Nucleus accumbens (tissue), 56 donors: ENCODE results near the gene TBX4.

Source experiments
- DNase-seq, 56 donors: peaks; one replicate each; lab custom pipeline; 2025; lab: John Stamatoyannopoulos, UW

TBX4 gene

DNA sequence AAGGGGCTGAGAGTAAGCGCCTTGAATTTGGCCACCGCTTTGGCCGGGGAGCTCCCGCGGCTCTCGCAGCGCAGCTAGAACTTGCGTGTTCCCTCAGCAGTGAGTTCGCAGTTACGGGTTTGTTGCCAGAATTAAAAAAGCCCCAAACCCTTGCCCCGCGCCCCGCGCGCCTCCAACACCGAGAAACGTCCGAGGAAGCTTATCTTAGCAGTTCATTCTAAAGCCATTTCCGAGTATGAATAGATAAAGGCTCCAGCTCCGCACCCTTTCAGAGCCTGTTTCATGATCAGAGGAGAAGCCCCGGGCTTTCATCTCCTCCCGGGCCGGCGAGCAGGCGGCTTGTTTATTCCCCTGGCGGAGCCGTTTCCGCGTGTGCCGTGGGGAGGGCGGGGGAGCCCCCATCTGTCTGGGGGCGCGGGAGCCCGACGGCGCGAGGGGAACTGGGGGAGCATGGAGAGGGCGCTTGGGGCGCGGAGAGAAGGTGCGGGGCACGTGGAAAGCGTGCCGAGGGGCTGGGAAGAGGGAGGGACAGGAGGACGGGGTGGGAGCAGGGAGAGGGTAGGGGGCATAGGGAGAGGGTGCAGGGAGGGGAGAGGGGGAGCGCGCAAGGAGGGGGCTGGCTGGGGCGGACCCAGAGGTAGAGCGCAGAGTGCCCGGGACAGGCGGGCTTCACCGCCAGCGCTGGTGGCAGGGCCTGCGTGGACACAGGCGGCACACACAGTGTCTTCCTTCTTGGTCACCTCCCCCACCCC lies 9.9 kb downstream of the TBX4 start:
- no peak for DNase-seq

DNA sequence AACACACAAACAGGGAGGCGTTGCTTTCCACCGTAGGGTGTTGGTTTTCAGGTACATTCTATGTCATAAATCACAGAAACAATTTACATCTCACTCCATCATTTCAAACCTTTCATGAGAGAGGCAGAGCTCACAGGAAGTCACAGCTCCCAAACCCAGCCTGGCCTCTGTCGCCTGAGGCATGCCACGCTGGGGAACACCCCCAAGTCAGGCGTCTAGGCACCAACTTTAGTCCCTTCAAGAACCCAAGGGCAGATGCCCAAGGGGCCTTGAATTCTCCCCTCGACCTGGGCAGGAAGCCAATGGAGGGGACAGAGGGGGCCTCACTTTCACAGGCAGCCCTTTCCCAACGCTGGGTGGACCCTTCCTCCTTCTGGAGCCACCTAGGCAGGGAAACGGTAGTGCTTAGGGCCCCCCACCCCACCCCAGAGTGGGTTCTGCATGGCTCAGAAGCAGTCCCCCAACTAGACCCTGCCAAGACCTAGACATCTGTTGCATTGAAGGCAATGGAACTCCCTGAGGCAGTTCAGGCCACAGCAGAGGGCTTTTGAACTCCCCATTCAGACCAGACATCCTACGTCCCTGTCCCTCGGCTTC lies 10.6 kb downstream of the TBX4 start:
- no peak for DNase-seq

DNA sequence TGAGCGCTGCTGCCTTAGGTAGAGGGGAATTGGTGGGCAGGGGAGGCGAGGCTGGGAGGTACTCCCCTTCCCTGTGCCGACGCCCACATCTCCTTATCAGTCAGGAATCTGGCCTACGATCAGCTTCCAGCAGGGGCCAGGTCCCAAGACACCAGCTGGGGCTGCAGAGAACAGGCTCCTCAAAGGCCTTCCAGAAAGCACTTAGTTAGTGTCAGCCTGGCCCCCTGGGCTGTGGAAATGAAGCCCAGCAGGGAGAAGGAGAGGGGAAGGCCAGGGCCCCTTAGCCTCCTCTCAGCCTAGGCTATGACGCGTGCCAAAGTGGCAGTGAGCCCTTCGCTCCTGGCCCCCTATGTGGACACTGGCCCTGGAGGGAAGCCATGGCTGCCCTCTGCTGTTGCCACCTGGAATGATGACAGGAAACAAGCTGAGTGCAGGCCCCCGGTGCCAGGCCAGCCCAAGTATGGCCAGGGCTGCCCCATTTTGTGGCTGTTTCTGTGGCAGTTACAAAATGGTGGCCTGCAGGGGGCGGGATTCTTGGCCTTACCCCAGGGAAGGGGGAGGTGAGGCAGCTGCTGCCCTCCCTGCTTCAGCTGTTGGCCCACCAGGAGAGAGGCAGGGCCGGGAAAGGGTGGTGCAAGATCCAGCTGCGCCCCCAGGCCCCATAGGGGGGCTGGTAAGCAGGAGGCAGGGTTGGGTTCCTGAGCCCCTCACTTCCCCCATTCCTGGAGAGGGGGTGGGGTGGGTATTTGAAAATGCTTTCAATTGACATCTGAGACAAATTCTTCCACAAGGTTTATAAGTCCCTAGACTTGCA lies 11.3 kb downstream of the TBX4 start:
- DNase-seq: no peak

DNA sequence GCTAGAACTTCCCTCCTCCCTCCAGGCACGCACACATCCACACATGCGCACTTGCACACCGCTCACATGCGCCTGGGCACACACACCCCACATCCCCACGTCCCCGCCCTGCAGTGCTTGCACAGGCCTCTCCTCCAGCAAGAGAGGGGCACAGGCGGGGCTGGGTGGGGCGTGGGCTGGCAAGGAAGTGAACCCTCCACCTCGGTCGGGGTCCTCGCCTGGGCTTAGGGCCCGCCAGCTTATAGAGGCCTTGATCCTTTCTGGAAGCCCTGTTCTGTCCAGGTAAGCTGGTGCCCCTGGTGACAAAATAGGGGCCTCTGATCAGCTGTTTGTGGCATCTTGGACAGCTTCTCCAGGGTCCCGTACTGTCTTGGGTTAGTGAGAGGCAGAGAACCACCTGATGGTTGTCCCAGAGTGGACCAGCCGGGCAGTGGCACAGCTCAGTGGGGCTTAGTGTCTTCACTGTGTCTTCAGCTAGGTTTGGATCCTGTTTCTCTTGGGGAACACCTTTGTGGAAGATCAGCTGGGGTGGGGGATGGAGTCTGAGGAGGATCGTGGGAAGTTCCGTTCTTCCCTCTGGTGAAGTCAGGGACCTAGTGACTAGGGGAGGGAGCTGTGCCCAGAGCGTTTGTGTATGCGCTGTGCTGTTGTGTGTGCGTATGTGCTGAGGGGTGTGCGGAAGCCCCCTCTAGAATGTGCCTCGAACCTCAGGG lies 12.1 kb downstream of the TBX4 start:
- no peak for DNase-seq

DNA sequence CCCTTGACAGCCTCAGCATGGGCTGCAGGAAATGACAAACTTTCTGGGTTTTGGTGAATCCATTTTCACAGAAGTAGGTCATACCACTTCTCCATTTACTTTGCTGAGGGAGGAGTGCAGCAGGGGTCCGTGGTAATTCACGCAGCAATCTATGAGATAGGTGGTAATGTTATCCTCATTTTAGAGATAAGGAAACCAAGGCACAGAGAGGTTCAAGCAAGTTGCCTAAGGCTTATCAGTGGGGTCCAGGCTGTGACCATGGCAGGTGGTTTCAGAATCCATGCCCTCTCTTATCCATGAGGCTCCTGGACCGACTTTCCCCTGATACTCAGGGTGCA lies 12.6 kb downstream of the TBX4 start:
- no peak for DNase-seq

DNA sequence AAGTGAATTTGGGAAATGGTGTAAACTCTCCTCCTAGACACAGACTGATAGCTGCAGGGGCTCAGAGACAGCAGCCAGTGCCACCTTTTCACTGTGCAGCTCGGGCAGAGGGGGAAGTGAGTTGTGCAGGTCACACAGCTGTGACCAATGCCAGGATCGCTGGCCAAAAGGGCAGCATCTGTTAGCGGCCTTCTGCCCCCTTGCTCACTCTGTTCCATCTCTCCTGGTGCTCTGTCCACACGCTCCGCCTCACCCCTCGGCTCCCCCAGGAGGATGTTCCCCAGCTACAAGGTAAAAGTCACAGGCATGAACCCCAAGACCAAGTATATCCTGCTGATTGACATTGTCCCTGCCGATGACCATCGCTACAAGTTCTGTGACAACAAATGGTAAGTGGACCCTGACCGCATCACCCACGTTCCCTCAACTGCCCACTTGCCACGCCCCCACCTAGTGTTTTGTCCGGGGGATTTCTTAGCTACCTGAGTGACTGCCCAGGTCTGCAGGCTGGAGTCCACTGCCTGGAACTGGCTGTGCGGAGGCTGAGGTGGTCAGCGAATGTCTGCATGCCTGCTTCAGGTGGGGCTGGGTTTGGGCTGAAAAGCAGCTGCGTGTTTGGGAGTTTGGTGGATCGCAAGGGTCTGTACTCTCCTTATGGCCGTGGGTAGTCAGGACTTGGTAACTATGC lies 13.5 kb downstream of the TBX4 start:
- no peak for DNase-seq

DNA sequence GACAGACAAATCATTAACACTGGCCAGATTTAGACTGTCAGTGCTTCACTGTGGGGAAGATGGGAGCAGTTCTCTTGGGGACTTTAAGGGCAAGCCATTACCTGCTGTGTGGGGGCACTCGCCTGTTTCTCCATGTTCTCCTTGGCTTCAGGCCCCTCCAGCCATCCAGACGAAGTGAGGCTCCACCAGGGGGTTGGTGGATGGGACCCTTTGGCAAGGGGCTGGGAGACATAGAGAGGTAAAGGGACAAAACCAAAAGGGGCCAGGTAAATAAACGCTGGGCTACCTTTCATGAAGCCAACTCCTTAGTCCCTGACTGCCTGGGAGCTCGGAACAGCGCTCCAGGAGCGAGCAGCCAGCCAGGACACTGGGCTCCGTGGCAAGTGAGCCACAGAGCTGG lies 14.0 kb downstream of the TBX4 start:
- DNase-seq: no peak

DNA sequence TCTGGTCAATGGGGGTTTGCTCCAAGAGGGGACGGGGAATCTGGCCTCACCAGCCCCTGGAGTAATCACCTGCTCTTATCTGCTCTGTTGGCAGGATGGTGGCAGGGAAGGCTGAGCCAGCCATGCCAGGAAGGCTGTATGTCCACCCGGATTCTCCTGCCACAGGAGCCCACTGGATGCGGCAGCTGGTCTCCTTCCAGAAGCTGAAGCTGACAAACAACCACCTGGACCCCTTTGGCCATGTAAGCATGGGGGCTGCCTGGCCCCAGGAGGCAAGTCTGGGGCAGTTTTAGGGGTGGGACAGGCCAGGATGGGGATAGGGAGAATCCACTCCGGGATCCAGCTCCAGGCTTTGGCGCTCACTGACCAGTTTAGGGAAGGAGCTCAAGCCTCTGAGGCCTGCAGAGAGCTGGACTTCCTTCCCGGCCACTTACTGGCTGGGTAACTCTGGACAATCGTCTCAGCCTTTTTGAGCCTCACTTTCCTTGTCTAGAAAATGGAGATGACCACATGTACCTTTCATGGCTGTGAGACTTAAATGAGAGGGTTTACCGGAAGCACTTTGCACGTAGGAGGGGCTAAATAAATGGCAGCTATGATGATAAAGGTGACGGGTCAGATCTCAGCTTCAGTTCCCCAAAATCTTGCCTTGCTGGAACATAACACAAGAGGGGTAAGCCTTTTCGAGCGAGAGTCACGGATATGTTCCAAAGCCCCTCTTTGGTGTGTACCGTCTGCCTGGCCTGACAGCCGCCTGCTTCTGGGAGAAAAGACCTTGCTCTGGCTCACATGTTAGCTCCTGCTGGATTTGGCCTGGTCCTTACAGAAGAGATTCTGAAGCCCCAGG lies 15.4 kb downstream of the TBX4 start:
- DNase-seq: peak in 2 of 56 donors; percentile 7 to 8

DNA sequence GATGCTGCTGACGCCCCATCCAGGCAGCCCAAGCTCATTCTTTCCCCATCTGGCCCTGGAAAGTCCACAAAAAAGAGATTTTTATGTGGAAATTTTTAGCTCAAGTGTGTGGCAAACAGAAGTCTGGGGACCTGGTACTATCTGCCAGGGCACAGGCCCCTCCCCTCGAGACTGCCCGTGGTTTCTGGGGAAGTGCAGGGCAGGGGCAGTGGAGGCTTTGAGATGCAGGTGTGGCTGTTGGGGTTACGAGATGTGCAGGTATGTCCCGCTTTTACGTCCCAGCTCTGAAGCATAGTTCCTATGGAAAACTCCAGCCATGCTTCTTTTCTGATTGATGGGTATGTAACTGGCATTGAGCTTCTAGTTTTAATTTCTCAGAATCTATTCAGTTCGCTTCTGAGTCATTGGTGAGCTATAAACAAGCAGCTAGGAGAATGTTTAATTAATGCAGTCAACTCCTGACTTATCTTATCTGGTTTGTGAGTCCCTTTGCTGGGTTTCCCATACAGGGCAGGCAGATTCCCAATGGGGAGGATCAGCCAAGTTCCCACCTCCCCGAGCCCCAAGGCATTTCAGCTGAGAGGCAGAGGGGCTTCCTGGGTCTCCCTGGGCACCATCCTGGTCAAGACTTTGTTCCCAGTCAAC lies 16.2 kb downstream of the TBX4 start:
- DNase-seq: no peak

DNA sequence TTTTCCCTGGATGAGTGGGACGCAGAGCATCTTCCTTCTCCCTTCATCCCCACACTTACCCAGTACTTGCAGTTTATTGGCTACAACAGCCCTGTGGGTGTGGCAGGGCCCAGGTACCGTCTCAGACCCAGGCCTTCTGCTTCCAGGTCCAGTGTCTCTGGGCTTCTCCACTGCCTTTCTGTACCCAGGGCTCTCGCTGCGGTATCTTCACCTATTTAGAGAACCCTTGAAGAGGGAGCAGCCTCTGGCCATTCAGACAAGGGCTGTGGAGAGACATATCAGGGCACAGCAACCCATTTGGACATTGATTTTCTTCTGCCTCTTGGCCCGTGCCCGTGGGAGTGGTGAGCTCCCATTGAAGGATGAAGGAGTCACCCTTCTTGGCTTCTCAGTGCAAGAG lies 17.3 kb downstream of the TBX4 start:
- DNase-seq: no peak

DNA sequence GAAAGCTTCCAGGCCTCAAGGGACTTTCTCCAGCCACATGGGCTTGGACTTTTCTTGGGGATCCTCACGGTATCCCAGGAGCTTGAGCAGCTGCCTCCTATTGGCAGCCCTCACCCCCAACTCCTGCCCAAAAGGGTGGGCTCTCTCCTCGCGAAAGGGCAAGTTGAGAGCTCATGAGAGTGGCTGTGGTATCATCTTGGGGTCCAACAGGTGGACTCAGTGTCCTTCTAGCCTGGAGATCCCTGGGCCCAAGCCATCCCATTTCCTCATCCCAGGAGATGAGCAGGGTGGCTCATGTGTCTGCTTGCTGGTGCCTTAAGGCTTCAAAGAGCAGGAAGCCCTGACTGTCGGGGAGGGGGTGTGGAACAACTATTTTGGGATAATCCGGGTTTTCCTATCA lies 17.7 kb downstream of the TBX4 start:
- DNase-seq: no peak

DNA sequence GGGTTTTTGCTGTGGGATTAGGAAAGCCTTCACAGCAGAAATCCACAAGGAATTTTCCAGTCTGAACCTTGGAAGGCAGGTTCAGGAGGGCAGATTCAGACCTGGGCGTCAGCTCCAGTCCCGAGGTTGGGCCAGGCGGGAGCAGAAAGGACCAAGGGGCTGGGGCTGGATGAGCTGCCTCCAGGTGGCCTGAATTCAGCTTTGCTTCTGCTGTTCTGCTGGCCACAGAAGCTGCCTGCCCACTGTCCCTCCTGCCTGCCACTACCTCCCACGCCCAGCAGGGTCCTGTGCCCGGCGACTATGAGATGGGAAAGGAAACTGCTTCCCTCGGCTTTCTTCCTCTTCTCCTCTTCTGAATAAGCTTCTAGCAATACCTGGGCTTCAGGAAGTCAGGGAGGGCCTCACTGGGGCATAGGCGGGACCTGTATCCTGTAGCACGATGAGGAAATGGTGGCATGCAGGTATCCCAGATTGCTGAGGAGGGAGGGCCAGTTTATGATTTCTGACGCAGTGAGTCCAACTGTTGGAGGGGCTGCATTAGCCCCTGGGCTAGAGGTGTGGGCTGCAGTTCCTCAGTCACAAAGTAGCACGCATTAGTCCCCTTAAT lies 18.4 kb downstream of the TBX4 start:
- DNase-seq: no peak

DNA sequence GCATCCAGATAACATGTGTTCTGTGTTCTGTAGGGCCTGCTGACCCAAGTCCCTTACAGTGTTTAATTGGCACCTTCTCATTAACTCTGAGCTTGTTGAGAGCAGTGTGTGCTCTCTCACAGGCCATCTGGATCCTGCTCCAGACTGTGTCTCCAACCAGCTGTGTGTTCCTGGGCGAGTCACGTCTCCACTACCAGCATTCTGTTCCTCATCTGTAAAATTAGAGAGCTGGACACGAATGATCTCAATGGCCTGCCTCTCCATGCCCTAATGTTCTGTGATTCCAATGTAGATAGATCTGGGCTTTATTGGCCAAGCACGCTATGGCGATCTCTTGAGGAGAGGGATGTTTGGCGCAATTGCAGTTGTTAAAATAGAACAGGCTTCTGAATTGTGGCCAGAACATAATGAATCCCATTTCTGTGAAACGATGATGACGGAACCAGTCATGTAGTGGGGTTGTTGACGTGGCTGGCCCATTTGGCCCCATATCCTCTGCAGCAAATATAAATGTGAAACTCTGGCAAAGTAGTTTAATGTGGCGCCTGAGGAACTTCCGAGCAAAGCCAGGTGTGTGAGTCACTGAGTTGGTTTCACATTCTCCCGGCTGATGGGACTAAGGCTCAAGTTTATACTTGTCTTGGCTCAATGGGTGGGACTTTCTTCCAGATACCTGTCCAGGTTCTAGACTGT lies 22.2 kb downstream of the TBX4 start:
- DNase-seq: no peak

DNA sequence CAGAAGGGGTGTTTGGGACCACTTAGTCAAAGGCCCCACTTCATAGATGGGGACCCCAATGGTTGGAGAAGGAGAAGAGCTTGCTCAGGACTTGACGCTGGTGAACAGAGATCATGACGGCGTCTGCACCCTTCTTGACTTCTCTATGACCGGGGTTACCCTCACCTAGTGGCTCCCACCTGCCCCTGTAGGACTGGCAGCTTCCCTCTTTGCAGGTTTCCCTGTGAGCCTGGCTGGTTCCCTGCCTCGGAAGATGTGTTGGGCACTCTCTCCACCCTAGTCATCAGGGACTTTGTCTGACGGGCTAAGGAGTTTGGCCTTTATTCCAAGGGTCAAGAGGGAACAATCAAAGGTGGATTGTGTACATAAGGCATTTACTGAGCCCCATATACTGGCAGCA lies 22.7 kb downstream of the TBX4 start:
- DNase-seq: no peak

DNA sequence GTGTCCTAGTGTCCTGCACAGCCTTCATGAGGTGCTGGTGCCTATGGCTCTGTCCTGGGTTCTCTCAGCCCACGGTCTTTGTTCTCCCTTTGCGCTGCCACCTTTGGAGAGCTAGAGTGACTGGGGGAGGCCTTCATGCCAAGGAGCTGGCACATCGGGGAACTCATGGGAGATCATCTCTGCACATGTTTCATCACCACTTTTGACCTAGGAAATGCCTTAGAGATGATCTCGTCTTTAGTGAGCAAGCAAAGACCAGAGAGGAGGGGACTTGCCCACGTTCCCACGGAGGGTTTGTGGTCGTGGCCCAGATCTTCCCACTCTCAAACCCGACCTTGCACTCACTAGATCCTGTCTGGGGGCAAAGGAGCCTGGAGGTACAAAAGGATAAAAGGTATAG lies 23.5 kb downstream of the TBX4 start:
- DNase-seq: no peak

DNA sequence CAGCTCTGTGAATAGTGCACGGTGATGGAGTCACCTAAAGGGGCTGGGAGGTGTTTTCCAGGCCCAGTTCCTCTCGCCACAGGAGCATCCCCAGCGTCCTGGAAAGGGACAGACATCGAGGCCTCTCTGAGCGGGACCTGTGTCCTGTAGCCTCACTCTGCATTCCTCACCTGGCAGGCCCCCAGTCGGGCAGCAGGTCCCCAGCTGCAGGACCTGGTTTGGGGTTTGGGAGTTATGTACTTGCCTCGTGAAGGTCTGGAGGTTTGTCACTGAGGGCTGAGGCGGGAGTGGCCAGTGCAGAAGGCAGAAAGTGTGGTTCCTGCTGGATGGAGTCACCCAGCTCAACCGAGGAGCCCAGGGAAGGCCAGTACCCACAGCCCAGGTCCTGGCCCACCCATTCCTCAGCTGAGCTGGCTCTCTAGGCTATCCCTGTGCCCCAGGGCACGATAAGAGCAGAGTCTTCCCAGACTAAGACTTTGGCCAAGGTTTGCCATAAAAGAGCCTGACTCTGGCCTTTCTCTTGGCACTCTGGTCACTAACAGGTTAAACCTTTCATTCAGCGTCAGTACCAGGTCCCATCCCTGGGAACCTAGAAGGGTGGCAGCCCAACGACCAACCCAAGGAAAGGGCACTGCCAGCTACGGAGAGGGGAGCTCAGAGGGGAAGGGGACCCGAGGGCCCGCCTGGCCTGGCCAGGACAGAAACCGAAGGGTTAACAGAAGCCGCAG lies 24.4 kb downstream of the TBX4 start:
- DNase-seq: no peak

DNA sequence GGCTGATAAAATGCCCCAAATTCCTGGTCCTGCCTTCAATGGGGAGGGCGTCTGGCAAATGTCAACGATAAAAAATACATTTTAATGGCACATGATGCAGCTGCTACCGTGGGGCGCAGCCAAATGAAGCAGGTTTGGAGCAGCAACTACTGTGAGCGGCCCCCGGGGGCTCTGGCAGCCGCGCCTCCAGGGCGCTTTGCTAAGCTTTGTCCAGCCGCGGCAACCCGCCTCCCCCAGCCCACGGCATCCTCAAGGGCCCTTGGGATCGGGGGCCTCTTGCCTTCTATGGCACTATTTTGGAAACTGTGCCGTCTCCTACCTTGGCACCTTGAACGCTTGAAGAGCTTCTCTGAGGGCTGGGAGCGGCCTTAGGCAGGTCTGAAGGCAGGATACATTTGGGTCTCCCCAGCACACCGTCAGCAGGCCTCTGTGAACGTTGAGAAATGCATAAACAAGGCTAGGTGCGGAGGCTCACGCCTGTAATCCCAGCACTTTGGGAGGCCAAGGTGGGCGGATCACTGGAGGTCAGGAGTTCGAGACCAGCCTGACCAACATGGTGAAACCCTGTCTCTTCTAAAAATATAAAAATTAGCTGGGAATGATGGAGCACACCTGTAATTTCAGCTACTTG lies 25.1 kb downstream of the TBX4 start:
- no peak for DNase-seq
